T-helper 2 cell (primary cell): Measurements from ENCODE around the gene ACACA.
"Not testable (repeated sequence)": the region's sequence is repeated elsewhere in the genome, so short reads cannot be mapped to it uniquely, and the experiment has no call there.

Source experiments
- DNase-seq, 5 experiments: peaks; one replicate each; pipeline versions ENCODE4 v3.0.0 to v3.0.0-alpha.2; 2012 to 2022

ACACA gene

GRCh38 chr17:37168731-37169353 lies 237.8 kb downstream of the ACACA start:
- no peak for DNase-seq

- DNase-seq: no peak
Observed at GRCh38 chr17:37167756-37168155, 238.9 kb downstream of the ACACA start.

GRCh38 chr17:37164057-37164456 lies 242.6 kb downstream of the ACACA start:
- no peak for DNase-seq

- DNase-seq: no peak
Observed at GRCh38 chr17:37162800-37163199, 243.8 kb downstream of the ACACA start.

- no peak for DNase-seq
Observed at GRCh38 chr17:37160944-37161343, 245.7 kb downstream of the ACACA start.

- no peak for DNase-seq
Observed at GRCh38 chr17:37158290-37158689, 248.3 kb downstream of the ACACA start.

- no peak for DNase-seq
Observed at GRCh38 chr17:37148156-37148555, 258.5 kb downstream of the ACACA start.

GRCh38 chr17:37147301-37147812 lies 259.3 kb downstream of the ACACA start:
- DNase-seq: peak in 1 of 5 experiments; percentile 17

GRCh38 chr17:37146086-37147064 lies 260.3 kb downstream of the ACACA start:
- no peak for DNase-seq

GRCh38 chr17:37144075-37144701 lies 262.4 kb downstream of the ACACA start:
- no peak for DNase-seq

GRCh38 chr17:37143558-37143957 lies 263.1 kb downstream of the ACACA start:
- DNase-seq: not testable (repeated sequence)

- no peak for DNase-seq
Observed at GRCh38 chr17:37142294-37142896, 264.2 kb downstream of the ACACA start.

GRCh38 chr17:37138571-37139120 lies 268.0 kb downstream of the ACACA start:
- no peak for DNase-seq

GRCh38 chr17:37137906-37138514 lies 268.6 kb downstream of the ACACA start:
- no peak for DNase-seq

GRCh38 chr17:37137070-37137610 lies 269.5 kb downstream of the ACACA start:
- no peak for DNase-seq

GRCh38 chr17:37135576-37135975 lies 271.1 kb downstream of the ACACA start:
- no peak for DNase-seq

GRCh38 chr17:37134050-37134449 lies 272.6 kb downstream of the ACACA start:
- peak in 1 of 5 experiments; percentile 62 for DNase-seq

GRCh38 chr17:37133136-37133535 lies 273.5 kb downstream of the ACACA start:
- no peak for DNase-seq

- DNase-seq: no peak
Observed at GRCh38 chr17:37131669-37132611, 274.7 kb downstream of the ACACA start.

GRCh38 chr17:37130984-37131446 lies 275.6 kb downstream of the ACACA start:
- no peak for DNase-seq
